OCI-LY7 (cell line): Measurements from ENCODE around the gene TECPR2. TPM values are rescaled to one million over a fixed set of nuclear protein-coding genes. Genes with fewer than 3 reads are reported as not detected.

Source experiments
- BruUV-seq: library from RNA; stranded (reverse); fragments of 400-500 nt; replicated peaks from 2 replicates; lab custom pipeline; 2021; lab: Mats Ljungman, UMichigan
- CTCF ChIA-PET: fragments of 300-600 bp; sonication (Branson Sonifier 250); formaldehyde crosslinking; loops from one replicate; lab custom pipeline; 2022; ENCODE audit warnings: antibody characterized with exemption; ENCODE audit not compliant: unreplicated experiment; lab: Charles Lee
- POLR2A ChIA-PET: fragments of 300-600 bp; sonication (Branson Sonifier 250); formaldehyde crosslinking; loops from one replicate; lab custom pipeline; 2022; ENCODE audit warnings: antibody characterized with exemption; lab: Charles Lee
- DNase-seq: peaks from one replicate; pipeline ENCODE4 v3.0.0-alpha.2; 2015; ENCODE audit warnings: low spot score
- H2AFZ ChIP-seq: fragments of 200-600 bp; sonication (generic), shearing (Covaris generic); 2 replicates; pipeline ENCODE4 v1.6.1; 2014; ENCODE audit warnings: mild to moderate bottlenecking, antibody characterized with exemption, low read length, moderate library complexity
- H3K27ac ChIP-seq: fragments of 200-600 bp; sonication (generic); 2 replicates; pipeline ENCODE4 v1.5.1; 2014; ENCODE audit warnings: mixed run types, low read depth, mild to moderate bottlenecking, moderate library complexity, low read length, inconsistent platforms; ENCODE audit not compliant: poor library complexity, severe bottlenecking
- H3K36me3 ChIP-seq: fragments of 200-600 bp; sonication (generic); 2 replicates; pipeline ENCODE4 v1.6.1; 2014; ENCODE audit warnings: mild to moderate bottlenecking, antibody characterized with exemption, low read length, moderate library complexity, mixed read lengths; ENCODE audit not compliant: insufficient read depth
- H3K4me1 ChIP-seq: fragments of 200-600 bp; sonication (generic); 2 replicates; pipeline ENCODE4 v1.5.1; 2014; ENCODE audit warnings: mild to moderate bottlenecking, low read length; ENCODE audit not compliant: insufficient read depth, poor library complexity, severe bottlenecking
- H3K4me2 ChIP-seq: fragments of 200-600 bp; sonication (generic); 2 replicates; pipeline ENCODE4 v1.6.1; 2014; ENCODE audit warnings: mild to moderate bottlenecking, low read length
- H3K4me3 ChIP-seq: fragments of 200-600 bp; sonication (generic); 2 replicates; pipeline ENCODE4 v1.5.1; 2014; ENCODE audit warnings: mild to moderate bottlenecking, low read depth, low read length; ENCODE audit not compliant: poor library complexity, severe bottlenecking
- H3K79me2 ChIP-seq: fragments of 200-600 bp; sonication (generic); 2 replicates; pipeline ENCODE4 v1.6.1; 2016; ENCODE audit warnings: low read depth, mild to moderate bottlenecking, low read length, moderate library complexity, mixed read lengths; ENCODE audit not compliant: insufficient read depth
- H3K9me2 ChIP-seq: fragments of 200-600 bp; sonication (generic); 2 replicates; pipeline ENCODE4 v1.6.1; 2016; ENCODE audit warnings: mild to moderate bottlenecking, low read length, mixed read lengths; ENCODE audit not compliant: insufficient read depth
- H3K9me3 ChIP-seq: fragments of 200-600 bp; sonication (generic); 2 replicates; pipeline ENCODE4 v1.6.1; 2014; ENCODE audit warnings: mild to moderate bottlenecking, mixed run types, low read length, mixed read lengths
- H4K20me1 ChIP-seq: fragments of 200-600 bp; sonication (generic); 2 replicates; pipeline ENCODE4 v1.6.1; 2014; ENCODE audit warnings: mild to moderate bottlenecking, antibody characterized with exemption, low read length, moderate library complexity, mixed read lengths; ENCODE audit not compliant: insufficient read depth
- EZH2phosphoT487 ChIP-seq: fragments of 200-600 bp; sonication (generic); IDR thresholded peaks from 2 replicates; pipeline ENCODE4 v1.6.1; 2018; ENCODE audit warnings: low read depth, borderline replicate concordance, mild to moderate bottlenecking, mixed run types, antibody characterized with exemption, low read length, moderate library complexity, mixed read lengths
- intact Hi-C: fragments of 100-400 bp; cut with micrococcal nuclease; formaldehyde crosslinking; loops from one replicate; pipeline ENCODE4 v1.10.0; 2022; ENCODE audit not compliant: unreplicated experiment
- total RNA-seq, 2 experiments: library from RNA; depleted of rRNA in 1 of 2; stranded (reverse); fragments of >200 nt in 1 of 2; shearing (Covaris generic) in 1 of 2; gene quantifications; 2 replicates each; pipeline ENCODE4 v1.2.3, GENCODE V29; 2014 to 2022
- TF ChIP-seq, protein P1 (sequence below): fragments of 200-600 bp; sonication (generic); conservative IDR thresholded peaks from 2 replicates; pipeline ENCODE4 v1.5.1; 2014; ENCODE audit warnings: mild to moderate bottlenecking, antibody characterized with exemption, low read length, moderate library complexity, mixed read lengths

The TECPR2 gene
- total RNA-seq, 2 experiments from 2014 or later: 5.3 to 12.7 TPM

- ChIA-PET CTCF (no interaction called here), POLR2A (no interaction called here)
- H3K9me2 ChIP-seq: no peaks in the 10 kb centered on the region
- no peak overlapping the region for H3K27ac ChIP-seq
- H3K9me3 ChIP-seq: no peaks in the 10 kb centered on the region
- H3K4me3 ChIP-seq: no peak overlapping the region
- no peak for DNase-seq
- H3K4me2 ChIP-seq: no peak overlapping the region
- BruUV-seq: no TSS peak
- TF ChIP-seq, protein P1, sequence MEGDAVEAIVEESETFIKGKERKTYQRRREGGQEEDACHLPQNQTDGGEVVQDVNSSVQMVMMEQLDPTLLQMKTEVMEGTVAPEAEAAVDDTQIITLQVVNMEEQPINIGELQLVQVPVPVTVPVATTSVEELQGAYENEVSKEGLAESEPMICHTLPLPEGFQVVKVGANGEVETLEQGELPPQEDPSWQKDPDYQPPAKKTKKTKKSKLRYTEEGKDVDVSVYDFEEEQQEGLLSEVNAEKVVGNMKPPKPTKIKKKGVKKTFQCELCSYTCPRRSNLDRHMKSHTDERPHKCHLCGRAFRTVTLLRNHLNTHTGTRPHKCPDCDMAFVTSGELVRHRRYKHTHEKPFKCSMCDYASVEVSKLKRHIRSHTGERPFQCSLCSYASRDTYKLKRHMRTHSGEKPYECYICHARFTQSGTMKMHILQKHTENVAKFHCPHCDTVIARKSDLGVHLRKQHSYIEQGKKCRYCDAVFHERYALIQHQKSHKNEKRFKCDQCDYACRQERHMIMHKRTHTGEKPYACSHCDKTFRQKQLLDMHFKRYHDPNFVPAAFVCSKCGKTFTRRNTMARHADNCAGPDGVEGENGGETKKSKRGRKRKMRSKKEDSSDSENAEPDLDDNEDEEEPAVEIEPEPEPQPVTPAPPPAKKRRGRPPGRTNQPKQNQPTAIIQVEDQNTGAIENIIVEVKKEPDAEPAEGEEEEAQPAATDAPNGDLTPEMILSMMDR: no peak
- TF ChIP-seq EZH2phosphoT487: no peak
- no peak overlapping the region for H2AFZ ChIP-seq
- H3K79me2 ChIP-seq: no peaks in the 10 kb centered on the region
- H4K20me1 ChIP-seq: no peaks in the 10 kb centered on the region
- intact Hi-C loops: no loop called here
- H3K4me1 ChIP-seq: peaks cover 11% of the 10 kb centered on the region
- no peaks in the 10 kb centered on the region for H3K36me3 ChIP-seq
These were observed 145.7 kb downstream of the TECPR2 start for GRCh38 chr14:102508410-102508773.

DNA sequence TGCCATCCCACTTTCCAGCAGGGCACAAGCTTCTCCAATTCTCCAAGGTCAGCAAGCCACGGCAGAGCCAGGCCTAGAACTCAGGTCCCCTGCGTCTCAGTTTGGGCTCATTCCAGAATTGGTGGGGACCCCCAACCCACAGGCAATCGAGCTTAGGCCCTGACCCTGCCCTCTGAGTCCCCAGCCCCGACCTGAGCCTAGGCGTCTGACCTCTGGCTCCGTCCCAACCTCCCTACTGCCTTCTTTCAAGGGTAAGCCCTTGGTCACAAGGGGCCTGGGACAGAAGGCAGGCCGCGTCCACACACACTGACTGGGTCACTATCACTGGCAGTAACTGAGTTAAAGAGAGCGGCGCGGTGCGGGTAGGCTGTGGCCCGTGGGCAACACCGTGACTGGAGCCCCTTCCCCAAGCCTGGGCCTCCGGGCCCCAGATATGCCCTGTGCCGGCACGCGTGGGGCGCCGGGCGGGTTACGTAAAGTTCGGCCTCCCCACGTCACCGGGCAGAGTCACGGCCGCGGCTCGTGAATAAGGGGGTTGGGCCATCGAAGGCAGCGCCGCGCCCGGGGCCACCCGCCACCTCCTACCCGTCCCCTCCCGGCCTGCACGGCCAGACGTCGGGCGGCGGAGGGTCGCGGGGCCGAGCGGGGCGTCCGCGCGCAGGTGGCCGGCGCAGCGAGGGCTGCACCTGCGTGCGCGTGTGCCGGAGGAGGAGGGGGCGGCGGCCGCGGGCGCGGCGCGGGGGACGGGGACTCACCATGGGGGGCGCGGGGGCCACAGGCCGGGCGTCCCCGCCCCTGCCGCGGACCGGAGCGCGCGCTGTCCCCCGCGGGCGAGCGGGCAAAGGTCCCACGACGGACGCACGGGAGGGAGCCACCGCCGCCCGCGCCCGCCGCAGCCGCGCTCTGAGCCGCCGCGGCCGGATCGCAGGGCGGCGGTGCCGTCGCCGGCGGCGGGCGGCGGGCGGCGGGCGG, 146.3 kb downstream of the TECPR2 start:
- no peaks in the 10 kb centered on the region for H4K20me1 ChIP-seq
- BruUV-seq: no TSS peak
- peaks cover 11% of the 10 kb centered on the region for H3K4me1 ChIP-seq
- CTCF ChIA-PET: interaction anchor here (0.8 kb wide), 1 partner anchor 15 kb away, joined by 3 read pairs; no protein-coding TSS in a partner anchor
- peak overlapping the region; percentile 42; the same call in 1 of the 2 replicates for H3K4me2 ChIP-seq
- no peaks in the 10 kb centered on the region for H3K79me2 ChIP-seq
- POLR2A ChIA-PET: no interaction called here
- DNase-seq: no peak
- H3K4me3 ChIP-seq: peak overlapping the region; percentile 45
- no peaks in the 10 kb centered on the region for H3K36me3 ChIP-seq
- no peaks in the 10 kb centered on the region for H3K9me2 ChIP-seq
- no peak overlapping the region for H2AFZ ChIP-seq
- no peak overlapping the region for H3K27ac ChIP-seq
- intact Hi-C loops: no loop called here
- no peaks in the 10 kb centered on the region for H3K9me3 ChIP-seq
- TF ChIP-seq, protein P1: no peak
- no peak for TF ChIP-seq EZH2phosphoT487
